Neutrophil (primary cell): ENCODE data around the gene MTRR.

Experiments
- H3K27ac ChIP-seq: fragments of 200-600 bp; sonication (generic); 2 replicates; pipeline ENCODE4 v1.5.1; 2016; ENCODE audit warnings: mild to moderate bottlenecking, moderate library complexity
- H3K27me3 ChIP-seq: fragments of 200-600 bp; sonication (generic); 2 replicates; pipeline ENCODE4 v1.6.0; 2016; ENCODE audit warnings: mild to moderate bottlenecking
- H3K36me3 ChIP-seq: fragments of 200-600 bp; sonication (generic); 2 replicates; pipeline ENCODE4 v1.5.1; 2017
- H3K4me1 ChIP-seq, 2 experiments: fragments of 200-600 bp in 1 of 2; sonication (generic) in 1 of 2; 1 replicate in 1 of 2; 2 replicates in 1 of 2; pipeline versions ENCODE4 v1.5.1 to v1.6.1; 2013 to 2016; ENCODE audit warnings: low read depth in 1 of 2, low read length in 1 of 2, mild to moderate bottlenecking in 1 of 2, moderate library complexity in 1 of 2; ENCODE audit not compliant: control insufficient read depth in 1 of 2, insufficient read depth in 1 of 2
- H3K4me3 ChIP-seq, 2 experiments: fragments of 200-600 bp in 1 of 2; sonication (generic) in 1 of 2; 1 replicate in 1 of 2; 2 replicates in 1 of 2; pipeline ENCODE4 v1.5.1; 2013 to 2016; ENCODE audit warnings: low read depth in 1 of 2, low read length in 1 of 2, mild to moderate bottlenecking in 1 of 2, moderate library complexity in 1 of 2
- H3K9me3 ChIP-seq: fragments of 200-600 bp; sonication (generic); 2 replicates; pipeline ENCODE4 v1.5.1; 2016
- CTCF ChIP-seq: fragments of 200-600 bp; sonication (generic); IDR thresholded peaks from 2 replicates; pipeline ENCODE4 v1.5.1; 2016; ENCODE audit warnings: antibody characterized with exemption

The MTRR gene

GRCh38 chr5:7894860-7895259 lies 25.9 kb downstream of the MTRR start:
- no peak overlapping the region for H3K27ac ChIP-seq
- H3K4me1 ChIP-seq, result no peaks in the 10 kb centered on the region
- TF ChIP-seq CTCF, result no peak
- H3K9me3 ChIP-seq, result no peaks in the 10 kb centered on the region
- no peak overlapping the region for H3K4me3 ChIP-seq
- H3K27me3 ChIP-seq, result no peaks in the 10 kb centered on the region
- peaks cover 82% of the 10 kb centered on the region for H3K36me3 ChIP-seq

GRCh38 chr5:7897014-7897600 lies 28.2 kb downstream of the MTRR start:
- peaks cover 91% of the 10 kb centered on the region for H3K36me3 ChIP-seq
- H3K27me3 ChIP-seq, result no peaks in the 10 kb centered on the region
- H3K4me1 ChIP-seq, result no peaks in the 10 kb centered on the region
- H3K4me3 ChIP-seq, result no peak overlapping the region
- no peak for TF ChIP-seq CTCF
- H3K27ac ChIP-seq, result no peak overlapping the region
- H3K9me3 ChIP-seq, result no peaks in the 10 kb centered on the region

GRCh38 chr5:7902201-7902600 lies 33.3 kb downstream of the MTRR start:
- no peak for TF ChIP-seq CTCF

GRCh38 chr5:7902666-7903625 lies 34.0 kb downstream of the MTRR start:
- Histone ChIP-seq H3K36me3 (peaks cover 55% of the 10 kb centered on the region), H3K9me3 (no peaks in the 10 kb centered on the region), H3K27ac (no peak overlapping the region), H3K27me3 (no peaks in the 10 kb centered on the region), H3K4me1 (no peaks in the 10 kb centered on the region), H3K4me3 (no peak overlapping the region)
- no peak for TF ChIP-seq CTCF

More at GRCh38 chr5:7902201-7902600, 33.3 kb downstream of the MTRR start:
- peaks cover 62% of the 10 kb centered on the region for H3K36me3 ChIP-seq
- no peaks in the 10 kb centered on the region for H3K9me3 ChIP-seq
- no peaks in the 10 kb centered on the region for H3K27me3 ChIP-seq
- no peak overlapping the region for H3K27ac ChIP-seq
- H3K4me3 ChIP-seq, result no peak overlapping the region
- H3K4me1 ChIP-seq, result no peaks in the 10 kb centered on the region

- no peaks in the 10 kb centered on the region for H3K27me3 ChIP-seq
- no peaks in the 10 kb centered on the region for H3K4me1 ChIP-seq
- peaks cover 42% of the 10 kb centered on the region for H3K36me3 ChIP-seq
- no peak overlapping the region for H3K4me3 ChIP-seq
- no peak overlapping the region for H3K27ac ChIP-seq
- no peak for TF ChIP-seq CTCF
- H3K9me3 ChIP-seq, result no peaks in the 10 kb centered on the region
Measured at GRCh38 chr5:7904170-7904569, 35.2 kb downstream of the MTRR start.
